ENCODE data around the gene TIGD7. TPM values are rescaled to one million over a fixed set of nuclear protein-coding genes. Genes with fewer than 3 reads are reported as not detected.

The TIGD7 gene
- total and polyA plus RNA-seq, 2 of the 13 experiments (the other 11 are each of a cell fraction or from before 2014, with no cell fraction given) = not detected

GRCh38 chr16:3264137-3265036 lies 40.8 kb downstream of the TIGD7 start (continued):
- TF ChIP-seq SNAPC2 (CRISPR knock-in tag; IDR thresholded peaks at IDR 0.05) = 0 out of 2 replicates have a peak, but pooled peaks have one; percentile 10
- no peak for TF ChIP-seq HOXA7 (CRISPR knock-in tag; IDR thresholded peaks at IDR 0.05)
- no peak for TF ChIP-seq ZBTB49 (CRISPR knock-in tag; IDR thresholded peaks at IDR 0.05; ENCODE audit: borderline replicate concordance)
- no peak for TF ChIP-seq FOSL1 (CRISPR knock-in tag; IDR thresholded peaks at IDR 0.05; ENCODE audit: borderline replicate concordance)
- TF ChIP-seq RBM39 (IDR thresholded peaks at IDR 0.05; ENCODE audit: low read depth, low read length, poor library complexity, severe bottlenecking) = no peak
- no peak for TF ChIP-seq MBNL3 (CRISPR knock-in tag; conservative IDR thresholded peaks at IDR 0.05)
- TF ChIP-seq ZNF331 (CRISPR knock-in tag; IDR thresholded peaks at IDR 0.05) = no peak; the same call in 1 of the 2 replicates
- TF ChIP-seq POGZ (CRISPR knock-in tag; IDR thresholded peaks at IDR 0.05) = peak; percentile 16; the same call in 1 of the 2 replicates
- TF ChIP-seq CBX1 (IDR thresholded peaks at IDR 0.05; ENCODE audit: low read depth) = no peak
- TF ChIP-seq REPIN1 (CRISPR knock-in tag; IDR thresholded peaks at IDR 0.05; ENCODE audit: borderline replicate concordance, low read depth) = no peak; the same call in 1 of the 2 replicates
- no peak; the same call in 1 of the 2 replicates for TF ChIP-seq STAG1 (CRISPR knock-in tag; IDR thresholded peaks at IDR 0.05)
- no peak for TF ChIP-seq IKZF4 (CRISPR knock-in tag; IDR thresholded peaks at IDR 0.05; ENCODE audit: borderline replicate concordance, low read depth, not compliant biosample characterization)
- no peak for TF ChIP-seq SOX13 (IDR thresholded peaks at IDR 0.05)
- no peak; a peak in 1 of 4 replicates for TF ChIP-seq SOX13 (CRISPR knock-in tag; conservative IDR thresholded peaks at IDR 0.05 in 1 of 2, IDR thresholded peaks at IDR 0.05 in 1 of 2)
- TF ChIP-seq ZNF513 (CRISPR knock-in tag; conservative IDR thresholded peaks at IDR 0.05) = no peak
- 0 out of 2 replicates have a peak, but pooled peaks have one; percentile 8 for TF ChIP-seq ZNF619 (CRISPR knock-in tag; IDR thresholded peaks at IDR 0.05)
- TF ChIP-seq ZNF256 (CRISPR knock-in tag; conservative IDR thresholded peaks at IDR 0.05) = no peak; the same call in 1 of the 2 replicates
- peak; percentile 32 for TF ChIP-seq HNRNPK (IDR thresholded peaks at IDR 0.05; ENCODE audit: low read depth, low read length, poor library complexity, severe bottlenecking)
- no peak for TF ChIP-seq REXO4 (CRISPR knock-in tag; IDR thresholded peaks at IDR 0.05; ENCODE audit: borderline replicate concordance)
- no peak for TF ChIP-seq ZSCAN29 (CRISPR knock-in tag; conservative IDR thresholded peaks at IDR 0.05)
- TF ChIP-seq NCOA1 (CRISPR knock-in tag; IDR thresholded peaks at IDR 0.05) = no peak
- TF ChIP-seq ZNF556 (CRISPR knock-in tag; IDR thresholded peaks at IDR 0.05; ENCODE audit: borderline replicate concordance) = no peak; the same call in 1 of the 2 replicates
- peak; percentile 34 for TF ChIP-seq YY1 (IDR thresholded peaks at IDR 0.05; ENCODE audit: insufficient read depth, insufficient replicate concordance, low read depth, low read length)
- TF ChIP-seq SRF (IDR thresholded peaks at IDR 0.05; ENCODE audit: low read depth, low read length) = no peak; the same call in 1 of the 2 replicates
- TF ChIP-seq PAWR (CRISPR knock-in tag; IDR thresholded peaks at IDR 0.05; ENCODE audit: borderline replicate concordance) = no peak
- TF ChIP-seq RFX3 (CRISPR knock-in tag; IDR thresholded peaks at IDR 0.05) = no peak

All from HepG2 (cell line).